Measurements from ENCODE around the gene GCNT3.

DNA sequence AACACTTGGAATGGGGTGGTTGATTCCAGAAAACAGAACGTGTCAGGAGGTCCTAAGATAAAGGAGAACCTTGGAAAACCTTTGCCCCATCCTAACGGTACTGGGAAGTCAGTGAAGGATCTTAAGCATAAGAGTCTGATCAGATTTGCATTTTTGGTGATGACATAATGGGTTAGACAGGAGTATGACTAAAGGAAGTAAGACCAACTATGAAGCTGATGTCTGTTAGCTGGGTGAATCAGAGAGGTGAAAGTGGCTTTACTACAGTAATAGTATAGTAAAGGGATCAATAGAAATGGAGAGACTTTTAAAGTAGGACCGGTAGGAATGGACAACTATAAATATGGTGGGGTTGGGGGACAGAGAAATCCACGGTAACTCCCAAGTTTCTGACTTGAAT, 33.2 kb downstream of the GCNT3 start:
- no peak for TF ChIP-seq EZH2 (IDR thresholded peaks at IDR 0.05; ENCODE audit: low read length, missing control alignments)
- TF ChIP-seq, protein P1, sequence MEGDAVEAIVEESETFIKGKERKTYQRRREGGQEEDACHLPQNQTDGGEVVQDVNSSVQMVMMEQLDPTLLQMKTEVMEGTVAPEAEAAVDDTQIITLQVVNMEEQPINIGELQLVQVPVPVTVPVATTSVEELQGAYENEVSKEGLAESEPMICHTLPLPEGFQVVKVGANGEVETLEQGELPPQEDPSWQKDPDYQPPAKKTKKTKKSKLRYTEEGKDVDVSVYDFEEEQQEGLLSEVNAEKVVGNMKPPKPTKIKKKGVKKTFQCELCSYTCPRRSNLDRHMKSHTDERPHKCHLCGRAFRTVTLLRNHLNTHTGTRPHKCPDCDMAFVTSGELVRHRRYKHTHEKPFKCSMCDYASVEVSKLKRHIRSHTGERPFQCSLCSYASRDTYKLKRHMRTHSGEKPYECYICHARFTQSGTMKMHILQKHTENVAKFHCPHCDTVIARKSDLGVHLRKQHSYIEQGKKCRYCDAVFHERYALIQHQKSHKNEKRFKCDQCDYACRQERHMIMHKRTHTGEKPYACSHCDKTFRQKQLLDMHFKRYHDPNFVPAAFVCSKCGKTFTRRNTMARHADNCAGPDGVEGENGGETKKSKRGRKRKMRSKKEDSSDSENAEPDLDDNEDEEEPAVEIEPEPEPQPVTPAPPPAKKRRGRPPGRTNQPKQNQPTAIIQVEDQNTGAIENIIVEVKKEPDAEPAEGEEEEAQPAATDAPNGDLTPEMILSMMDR (conservative IDR thresholded peaks at IDR 0.05 in 1 of 2, IDR thresholded peaks at IDR 0.05 in 1 of 2; ENCODE audit: low read depth in 1 of 2, low read length in 2 of 2) = no peak

All from fibroblast of lung (primary cell).